ENCODE results near the gene HECTD4. TPM values are rescaled to one million over a fixed set of nuclear protein-coding genes. Genes with fewer than 3 reads are reported as not detected.

HECTD4 gene
- total RNA-seq, 1 experiment from 2014 or later = 30.0 TPM

DNA sequence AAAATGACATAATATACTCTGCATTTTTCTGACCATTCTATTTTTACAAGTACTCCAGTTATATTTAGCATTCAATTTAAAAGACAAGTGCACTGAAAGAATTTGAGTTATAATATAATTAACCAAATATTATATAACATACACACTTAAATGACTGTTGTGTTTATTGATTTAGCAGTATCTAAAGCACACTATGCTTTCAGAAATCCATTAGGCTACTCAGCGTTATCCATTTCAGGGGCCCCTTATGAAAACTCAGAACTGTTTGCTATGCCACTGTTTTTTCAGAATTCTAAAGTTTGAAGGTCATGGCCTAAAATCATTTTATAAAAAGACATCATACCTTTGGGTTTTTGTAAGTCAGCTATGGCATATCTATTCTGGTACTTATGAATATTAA, 57.1 kb downstream of the HECTD4 start:
- Histone ChIP-seq H2BK5ac (ENCODE audit: insufficient read length, low read length) (no peak overlapping the region), H2BK120ac (ENCODE audit: low read depth, low read length, poor library complexity, severe bottlenecking) (no peak overlapping the region), H3K4me2 (ENCODE audit: insufficient read depth, insufficient read length, low read length) (no peak overlapping the region), H3K18ac (ENCODE audit: insufficient read length, low read depth, low read length) (no peak overlapping the region), H3K23me2 (ENCODE audit: insufficient read length, low read depth, low read length, poor library complexity, severe bottlenecking) (no peaks in the 10 kb centered on the region), H2BK12ac (ENCODE audit: insufficient read length, low read depth, low read length) (no peak overlapping the region), H3K4ac (ENCODE audit: low read depth, low read length) (no peak overlapping the region), H2BK15ac (ENCODE audit: low read depth, low read length) (no peak overlapping the region), H3K4me1 (ENCODE audit: insufficient read depth, low read length) (peaks cover 2% of the 10 kb centered on the region; the same call in 1 of the 2 replicates), H4K5ac (ENCODE audit: insufficient read length, low read depth, low read length) (no peak overlapping the region), H4K20me1 (ENCODE audit: control insufficient read depth, insufficient read depth, insufficient read length) (no peaks in the 10 kb centered on the region), H4K8ac (replicated peaks; ENCODE audit: insufficient read length, low read depth, low read length) (no peak overlapping the region), H3K23ac (ENCODE audit: insufficient read length, low read depth, low read length) (no peak overlapping the region), H3K9me3 (ENCODE audit: control insufficient read depth, low read depth, low read length) (no peaks in the 10 kb centered on the region), H4K91ac (ENCODE audit: insufficient read length, low read depth, low read length) (no peak overlapping the region), H3K27ac (ENCODE audit: insufficient read length, low read depth, low read length) (no peak overlapping the region), H3T11ph (ENCODE audit: low read length) (no peak overlapping the region), H2BK20ac (ENCODE audit: low read depth, low read length, poor library complexity, severe bottlenecking) (no peak overlapping the region), H3K27me3 (ENCODE audit: insufficient read depth, low read length) (no peaks in the 10 kb centered on the region), H3K9ac (ENCODE audit: extremely low read depth, insufficient read length, low read length) (no peak overlapping the region), H3K14ac (ENCODE audit: insufficient read depth, low read length) (no peak overlapping the region), H3K79me1 (ENCODE audit: insufficient read depth, low read depth, low read length, poor library complexity, severe bottlenecking) (peaks cover 2% of the 10 kb centered on the region), H3K79me2 (ENCODE audit: insufficient read depth, low read length) (no peaks in the 10 kb centered on the region; the same call in 1 of the 2 replicates), H3K56ac (ENCODE audit: insufficient read length, low read depth, low read length) (no peak overlapping the region), H2AK5ac (ENCODE audit: insufficient read length, low read length) (no peak overlapping the region), H2AFZ (ENCODE audit: low read length) (no peak overlapping the region)
- H3K27me3 Mint-ChIP-seq (ENCODE audit: low read depth) = no peaks in the 10 kb centered on the region
- no peaks in the 10 kb centered on the region for H3K36me3 Mint-ChIP-seq (ENCODE audit: insufficient read depth in 1 of 3, low read depth in 3 of 3)
- H3K9me3 Mint-ChIP-seq = no peaks in the 10 kb centered on the region; a peak in 1 of 5 replicates
- H3K4me3 Mint-ChIP-seq = no peak overlapping the region
- DNase-seq = no peak
- WGBS (ENCODE audit: extremely low coverage, insufficient read length, low lambda C conversion rate) = no CpG with 5 or more reads among the region's 1 CpG
- H3K27ac Mint-ChIP-seq = no peak overlapping the region
- TF ChIP-seq, protein P1, sequence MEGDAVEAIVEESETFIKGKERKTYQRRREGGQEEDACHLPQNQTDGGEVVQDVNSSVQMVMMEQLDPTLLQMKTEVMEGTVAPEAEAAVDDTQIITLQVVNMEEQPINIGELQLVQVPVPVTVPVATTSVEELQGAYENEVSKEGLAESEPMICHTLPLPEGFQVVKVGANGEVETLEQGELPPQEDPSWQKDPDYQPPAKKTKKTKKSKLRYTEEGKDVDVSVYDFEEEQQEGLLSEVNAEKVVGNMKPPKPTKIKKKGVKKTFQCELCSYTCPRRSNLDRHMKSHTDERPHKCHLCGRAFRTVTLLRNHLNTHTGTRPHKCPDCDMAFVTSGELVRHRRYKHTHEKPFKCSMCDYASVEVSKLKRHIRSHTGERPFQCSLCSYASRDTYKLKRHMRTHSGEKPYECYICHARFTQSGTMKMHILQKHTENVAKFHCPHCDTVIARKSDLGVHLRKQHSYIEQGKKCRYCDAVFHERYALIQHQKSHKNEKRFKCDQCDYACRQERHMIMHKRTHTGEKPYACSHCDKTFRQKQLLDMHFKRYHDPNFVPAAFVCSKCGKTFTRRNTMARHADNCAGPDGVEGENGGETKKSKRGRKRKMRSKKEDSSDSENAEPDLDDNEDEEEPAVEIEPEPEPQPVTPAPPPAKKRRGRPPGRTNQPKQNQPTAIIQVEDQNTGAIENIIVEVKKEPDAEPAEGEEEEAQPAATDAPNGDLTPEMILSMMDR (conservative IDR thresholded peaks at IDR 0.05) = no peak
- H3K4me1 Mint-ChIP-seq = peaks cover 24 to 27% of the 10 kb centered on the region in 2 experiments

Measured in H9 (cell line).